Liver (tissue), 9 donors: Measurements from ENCODE around the gene ACAN. TPM values are rescaled to one million over a fixed set of nuclear protein-coding genes. Genes with fewer than 3 reads are reported as not detected.

ENCODE experiments used
- DNase-seq: peaks from one replicate; pipeline ENCODE4 v3.0.0-alpha.2; 2017; ENCODE audit warnings: low spot score
- H3K27ac ChIP-seq, 2 donors: one replicate each; pipeline ENCODE4 v1.7.0; 2013; ENCODE audit warnings: inconsistent platforms in 2 of 2, low read length in 2 of 2, control low read depth in 1 of 2, low read depth in 1 of 2, mild to moderate bottlenecking in 1 of 2
- H3K27me3 ChIP-seq, 4 donors: one replicate each; pipeline versions ENCODE4 v1.6.1 to v1.7.0; 2013; ENCODE audit warnings: low read length in 3 of 4, inconsistent platforms in 1 of 4, mild to moderate bottlenecking in 1 of 4, moderate library complexity in 1 of 4; ENCODE audit not compliant: control insufficient read depth in 4 of 4, insufficient read depth in 4 of 4
- H3K36me3 ChIP-seq, 4 donors: one replicate each; pipeline versions ENCODE4 v1.6.1 to v1.7.0; 2013; ENCODE audit warnings: low read length in 3 of 4, mild to moderate bottlenecking in 3 of 4, low read depth in 1 of 4, moderate library complexity in 1 of 4; ENCODE audit not compliant: control insufficient read depth in 4 of 4, insufficient read depth in 3 of 4
- H3K4me1 ChIP-seq, 4 donors: one replicate each; pipeline versions ENCODE4 v1.6.1 to v1.7.0; 2013; ENCODE audit warnings: low read length in 3 of 4, mild to moderate bottlenecking in 3 of 4, moderate library complexity in 1 of 4; ENCODE audit not compliant: control insufficient read depth in 4 of 4, insufficient read depth in 4 of 4
- H3K4me3 ChIP-seq, 3 donors: one replicate each; pipeline versions ENCODE4 v1.6.1 to v1.7.0; 2013; ENCODE audit warnings: low read length in 3 of 3, control low read depth in 1 of 3, low read depth in 1 of 3, mild to moderate bottlenecking in 1 of 3
- H3K9ac ChIP-seq, 2 donors: one replicate each; pipeline ENCODE4 v1.7.0; 2013; ENCODE audit warnings: low read length in 2 of 2, mild to moderate bottlenecking in 2 of 2, moderate library complexity in 2 of 2, control low read depth in 1 of 2, low read depth in 1 of 2
- H3K9me3 ChIP-seq, 4 donors: one replicate each; pipeline versions ENCODE4 v1.6.1 to v1.7.0; 2013; ENCODE audit warnings: low read length in 3 of 4; ENCODE audit not compliant: control insufficient read depth in 4 of 4
- ATF3 ChIP-seq: IDR thresholded peaks from 2 replicates; pipeline ENCODE4 v1.6.1; 2016; ENCODE audit warnings: antibody characterized with exemption
- CTCF ChIP-seq: fragments of 150-350 bp; IDR thresholded peaks from 2 replicates; pipeline ENCODE4 v1.5.1; 2017; ENCODE audit warnings: improper control_type of control experiment, low read depth, low read length; ENCODE audit not compliant: missing input control
- EGR1 ChIP-seq, 2 donors: IDR thresholded peaks; 2 replicates each; pipeline ENCODE4 v1.6.1; 2016 to 2018; ENCODE audit warnings: antibody characterized with exemption in 2 of 2, low read depth in 2 of 2
- FOXA1 ChIP-seq: IDR thresholded peaks from 2 replicates; pipeline ENCODE4 v1.6.1; 2016; ENCODE audit warnings: antibody characterized with exemption
- FOXA2 ChIP-seq: IDR thresholded peaks from 2 replicates; pipeline ENCODE4 v1.6.1; 2016; ENCODE audit warnings: antibody characterized with exemption
- GABPA ChIP-seq, 2 donors: IDR thresholded peaks in 1 of 2; conservative IDR thresholded peaks in 1 of 2; 2 replicates each; pipeline ENCODE4 v1.6.1; 2016; ENCODE audit warnings: antibody characterized with exemption in 2 of 2, mild to moderate bottlenecking in 1 of 2, moderate library complexity in 1 of 2
- HNF4A ChIP-seq, 2 donors: conservative IDR thresholded peaks; 2 replicates each; pipeline ENCODE4 v1.6.1; 2016; ENCODE audit warnings: antibody characterized with exemption in 2 of 2, mild to moderate bottlenecking in 2 of 2
- HNF4G ChIP-seq: IDR thresholded peaks from 2 replicates; pipeline ENCODE4 v1.6.1; 2016; ENCODE audit warnings: antibody characterized with exemption
- JUND ChIP-seq, 2 donors: IDR thresholded peaks; 2 replicates each; pipeline ENCODE4 v1.6.1; 2016; ENCODE audit warnings: antibody characterized with exemption in 2 of 2
- NR2F2 ChIP-seq: IDR thresholded peaks from 2 replicates; pipeline ENCODE4 v1.6.1; 2016; ENCODE audit warnings: antibody characterized with exemption
- RAD21 ChIP-seq, 2 donors: IDR thresholded peaks; 2 replicates each; pipeline ENCODE4 v1.6.1; 2016; ENCODE audit warnings: antibody characterized with exemption in 2 of 2, mild to moderate bottlenecking in 2 of 2
- RXRA ChIP-seq, 2 donors: IDR thresholded peaks; 2 replicates each; pipeline ENCODE4 v1.6.1; 2017 to 2018; ENCODE audit warnings: antibody characterized with exemption in 2 of 2, mild to moderate bottlenecking in 1 of 2
- SP1 ChIP-seq: IDR thresholded peaks from 2 replicates; pipeline ENCODE4 v1.6.1; 2018; ENCODE audit warnings: antibody characterized with exemption, mild to moderate bottlenecking
- YY1 ChIP-seq: IDR thresholded peaks from 2 replicates; pipeline ENCODE4 v1.6.1; 2016; ENCODE audit warnings: antibody characterized with exemption, mild to moderate bottlenecking
- ZBTB33 ChIP-seq: IDR thresholded peaks from 2 replicates; pipeline ENCODE4 v1.6.1; 2016; ENCODE audit warnings: antibody characterized with exemption
- WGBS: extraction: QIAGEN DNeasy Blood & Tissue Kit; methylation state at CpG from one replicate; pipeline ENCODE4 v1.1.7; 2013; 5-methylcytosine and 5-hydroxymethylcytosine counted together
- polyA plus RNA-seq, 2 donors: library from polyadenylated mRNA; stranded (reverse) in 1 of 2; unstranded in 1 of 2; fragments of 200-250 nt in 1 of 2; fragments of >200 nt in 1 of 2; fragmentation: Nextera tagmentation in 1 of 2; extraction: Ambion mirVana in 1 of 2; gene quantifications; one replicate each; pipeline versions ENCODE4 v1.2.1 to v1.2.3, GENCODE V29; 2013 to 2015
- total RNA-seq, 2 donors: library from RNA; depleted of rRNA; stranded (reverse); fragments of >200 nt; gene quantifications; one replicate each; pipeline ENCODE4 v1.2.3, GENCODE V29; 2014
- TF ChIP-seq, protein P1 (sequence below): IDR thresholded peaks from 2 replicates; pipeline ENCODE4 v1.6.1; 2016; ENCODE audit warnings: antibody characterized with exemption, mild to moderate bottlenecking
- TF ChIP-seq, protein P2 (sequence below): IDR thresholded peaks from 2 replicates; pipeline ENCODE4 v1.6.1; 2016; ENCODE audit warnings: antibody characterized with exemption
- donor health status: healthy.
- donor health status: healthy.
- donor health status: healthy.
- donor health status: healthy.
- donor health status: healthy.

The ACAN gene
- total and polyA plus RNA-seq, 4 donors = under 0.01 to 0.05 (median under 0.01) TPM; not detected in 1

DNA sequence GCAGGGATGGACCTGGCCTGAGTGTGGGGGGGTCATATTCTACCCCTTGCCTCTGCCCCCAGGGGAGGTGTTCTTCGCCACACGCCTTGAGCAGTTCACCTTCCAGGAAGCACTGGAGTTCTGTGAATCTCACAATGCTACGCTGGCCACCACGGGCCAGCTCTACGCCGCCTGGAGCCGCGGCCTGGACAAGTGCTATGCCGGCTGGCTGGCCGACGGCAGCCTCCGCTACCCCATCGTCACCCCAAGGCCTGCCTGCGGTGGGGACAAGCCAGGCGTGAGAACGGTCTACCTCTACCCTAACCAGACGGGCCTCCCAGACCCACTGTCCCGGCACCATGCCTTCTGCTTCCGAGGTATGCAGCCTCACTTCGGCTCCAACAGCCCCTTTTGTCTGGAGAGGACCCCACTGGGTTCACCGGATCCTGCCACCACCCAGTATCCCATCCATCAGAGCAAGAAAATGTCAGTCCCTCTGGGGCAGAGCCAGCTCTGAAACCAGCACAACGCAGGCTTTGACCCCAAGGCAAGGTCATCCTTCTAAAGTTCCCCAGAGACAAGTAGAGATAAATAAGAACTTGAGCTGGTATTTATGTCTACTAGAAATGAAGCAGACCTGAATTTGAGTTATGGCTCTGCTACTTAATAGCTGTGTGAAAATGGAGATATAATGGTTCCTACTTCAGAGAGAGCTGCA lies 46.3 kb downstream of the ACAN start:
- no peak overlapping the region for H3K27ac ChIP-seq
- WGBS = 89% methylated on average over 22 of the region's 22 CpGs

More for the DNA sequence above, 46.3 kb downstream of the ACAN start:
- TF ChIP-seq SP1 (no peak), RXRA (IDR thresholded peaks at IDR 0.05) (no peak), EGR1 (IDR thresholded peaks at IDR 0.05; ENCODE audit: low read depth in 2 of 2) (no peak), YY1 (no peak), HNF4A (conservative IDR thresholded peaks at IDR 0.05) (no peak), JUND (IDR thresholded peaks at IDR 0.05) (no peak), CTCF (no peak), FOXA2 (no peak), NR2F2 (no peak), RAD21 (IDR thresholded peaks at IDR 0.05) (no peak), GABPA (IDR thresholded peaks at IDR 0.05 in 1 of 2, conservative IDR thresholded peaks at IDR 0.05 in 1 of 2) (no peak), ATF3 (no peak), ZBTB33 (no peak), FOXA1 (no peak), HNF4G (no peak)
- TF ChIP-seq, protein P1, sequence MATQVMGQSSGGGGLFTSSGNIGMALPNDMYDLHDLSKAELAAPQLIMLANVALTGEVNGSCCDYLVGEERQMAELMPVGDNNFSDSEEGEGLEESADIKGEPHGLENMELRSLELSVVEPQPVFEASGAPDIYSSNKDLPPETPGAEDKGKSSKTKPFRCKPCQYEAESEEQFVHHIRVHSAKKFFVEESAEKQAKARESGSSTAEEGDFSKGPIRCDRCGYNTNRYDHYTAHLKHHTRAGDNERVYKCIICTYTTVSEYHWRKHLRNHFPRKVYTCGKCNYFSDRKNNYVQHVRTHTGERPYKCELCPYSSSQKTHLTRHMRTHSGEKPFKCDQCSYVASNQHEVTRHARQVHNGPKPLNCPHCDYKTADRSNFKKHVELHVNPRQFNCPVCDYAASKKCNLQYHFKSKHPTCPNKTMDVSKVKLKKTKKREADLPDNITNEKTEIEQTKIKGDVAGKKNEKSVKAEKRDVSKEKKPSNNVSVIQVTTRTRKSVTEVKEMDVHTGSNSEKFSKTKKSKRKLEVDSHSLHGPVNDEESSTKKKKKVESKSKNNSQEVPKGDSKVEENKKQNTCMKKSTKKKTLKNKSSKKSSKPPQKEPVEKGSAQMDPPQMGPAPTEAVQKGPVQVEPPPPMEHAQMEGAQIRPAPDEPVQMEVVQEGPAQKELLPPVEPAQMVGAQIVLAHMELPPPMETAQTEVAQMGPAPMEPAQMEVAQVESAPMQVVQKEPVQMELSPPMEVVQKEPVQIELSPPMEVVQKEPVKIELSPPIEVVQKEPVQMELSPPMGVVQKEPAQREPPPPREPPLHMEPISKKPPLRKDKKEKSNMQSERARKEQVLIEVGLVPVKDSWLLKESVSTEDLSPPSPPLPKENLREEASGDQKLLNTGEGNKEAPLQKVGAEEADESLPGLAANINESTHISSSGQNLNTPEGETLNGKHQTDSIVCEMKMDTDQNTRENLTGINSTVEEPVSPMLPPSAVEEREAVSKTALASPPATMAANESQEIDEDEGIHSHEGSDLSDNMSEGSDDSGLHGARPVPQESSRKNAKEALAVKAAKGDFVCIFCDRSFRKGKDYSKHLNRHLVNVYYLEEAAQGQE = no peak
- TF ChIP-seq, protein P2, sequence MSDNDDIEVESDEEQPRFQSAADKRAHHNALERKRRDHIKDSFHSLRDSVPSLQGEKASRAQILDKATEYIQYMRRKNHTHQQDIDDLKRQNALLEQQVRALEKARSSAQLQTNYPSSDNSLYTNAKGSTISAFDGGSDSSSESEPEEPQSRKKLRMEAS = no peak
- Histone ChIP-seq H3K9ac (no peak overlapping the region), H3K4me1 (no peaks in the 10 kb centered on the region), H3K36me3 (no peaks in the 10 kb centered on the region), H3K4me3 (no peak overlapping the region), H3K9me3 (no peaks in the 10 kb centered on the region), H3K27me3 (peaks cover 0 to 5% (median 0%) of the 10 kb centered on the region in 4 donors)
- DNase-seq = no peak
